ENCODE results near the gene TSC22D1. TPM values are rescaled to one million over a fixed set of nuclear protein-coding genes. Genes with fewer than 3 reads are reported as not detected.

The TSC22D1 gene
- polyA plus RNA-seq, 4 donors, result 51.6 to 179 (median 86.9) TPM

- Histone ChIP-seq H3K27me3 (ENCODE audit: control insufficient read depth in 3 of 3, insufficient read depth in 3 of 3, low read length in 3 of 3) (no peaks in the 10 kb centered on the region), H3K27ac (ENCODE audit: low read depth in 1 of 3, low read length in 2 of 3) (no peak overlapping the region), H3K4me3 (ENCODE audit: low read depth in 1 of 3, low read length in 3 of 3) (no peak overlapping the region), H3K9me3 (ENCODE audit: control insufficient read depth in 2 of 2, insufficient read depth in 1 of 2, low read depth in 1 of 2, low read length in 1 of 2) (no peaks in the 10 kb centered on the region), H3K4me1 (ENCODE audit: control insufficient read depth in 3 of 3, insufficient read depth in 2 of 3, low read depth in 1 of 3, low read length in 2 of 3) (no peaks in the 10 kb centered on the region), H3K36me3 (ENCODE audit: control insufficient read depth in 3 of 3, insufficient read depth in 2 of 3, low read depth in 1 of 3, low read length in 3 of 3) (no peaks in the 10 kb centered on the region)
- DNase-seq, result no peak
- 87 to 93% (median 89%) methylated on average over 15 of the region's 15 CpGs for WGBS, 3 donors
- no peak for FAIRE-seq
These were observed 160.3 kb downstream of the TSC22D1 start for GRCh38 chr13:44415815-44416214.

GRCh38 chr13:44414716-44415115 is 161.4 kb downstream of the TSC22D1 start:
- no peaks in the 10 kb centered on the region for H3K9me3 ChIP-seq (ENCODE audit: control insufficient read depth in 2 of 2, insufficient read depth in 1 of 2, low read depth in 1 of 2, low read length in 1 of 2)
- 96 to 97% (median 97%) methylated on average over 26 of the region's 26 CpGs for WGBS, 3 donors
- no peak for FAIRE-seq
- H3K27me3 ChIP-seq (ENCODE audit: control insufficient read depth in 3 of 3, insufficient read depth in 3 of 3, low read length in 3 of 3), result no peaks in the 10 kb centered on the region
- no peak for DNase-seq
- H3K36me3 ChIP-seq (ENCODE audit: control insufficient read depth in 3 of 3, insufficient read depth in 2 of 3, low read depth in 1 of 3, low read length in 3 of 3), result no peaks in the 10 kb centered on the region
- H3K4me1 ChIP-seq (ENCODE audit: control insufficient read depth in 3 of 3, insufficient read depth in 2 of 3, low read depth in 1 of 3, low read length in 2 of 3), result no peaks in the 10 kb centered on the region
- H3K27ac ChIP-seq (ENCODE audit: low read depth in 1 of 3, low read length in 2 of 3), result no peak overlapping the region
- H3K4me3 ChIP-seq (ENCODE audit: low read depth in 1 of 3, low read length in 3 of 3), result no peak overlapping the region

- no peaks in the 10 kb centered on the region for H3K36me3 ChIP-seq (ENCODE audit: control insufficient read depth in 3 of 3, insufficient read depth in 2 of 3, low read depth in 1 of 3, low read length in 3 of 3)
- no peak for FAIRE-seq
- no peaks in the 10 kb centered on the region for H3K9me3 ChIP-seq (ENCODE audit: control insufficient read depth in 2 of 2, insufficient read depth in 1 of 2, low read depth in 1 of 2, low read length in 1 of 2)
- H3K27me3 ChIP-seq (ENCODE audit: control insufficient read depth in 3 of 3, insufficient read depth in 3 of 3, low read length in 3 of 3), result no peaks in the 10 kb centered on the region
- H3K4me3 ChIP-seq (ENCODE audit: low read depth in 1 of 3, low read length in 3 of 3), result no peak overlapping the region
- WGBS, 3 donors, result 88 to 92% (median 91%) methylated on average over 12 to 13 of the region's 13 CpGs
- H3K4me1 ChIP-seq (ENCODE audit: control insufficient read depth in 3 of 3, insufficient read depth in 2 of 3, low read depth in 1 of 3, low read length in 2 of 3), result no peaks in the 10 kb centered on the region
- no peak for DNase-seq
- H3K27ac ChIP-seq (ENCODE audit: low read depth in 1 of 3, low read length in 2 of 3), result no peak overlapping the region
These were observed 163.0 kb downstream of the TSC22D1 start for GRCh38 chr13:44413095-44413494.

- no peak overlapping the region for H3K27ac ChIP-seq (ENCODE audit: low read depth in 1 of 3, low read length in 2 of 3)
- H3K4me1 ChIP-seq (ENCODE audit: control insufficient read depth in 3 of 3, insufficient read depth in 2 of 3, low read depth in 1 of 3, low read length in 2 of 3), result no peaks in the 10 kb centered on the region
- FAIRE-seq, result no peak
- H3K4me3 ChIP-seq (ENCODE audit: low read depth in 1 of 3, low read length in 3 of 3), result no peak overlapping the region
- no peak for DNase-seq
- WGBS, 3 donors, result 74 to 93% (median 91%) methylated on average over 16 of the region's 16 CpGs
- no peaks in the 10 kb centered on the region for H3K9me3 ChIP-seq (ENCODE audit: control insufficient read depth in 2 of 2, insufficient read depth in 1 of 2, low read depth in 1 of 2, low read length in 1 of 2)
- no peaks in the 10 kb centered on the region for H3K27me3 ChIP-seq (ENCODE audit: control insufficient read depth in 3 of 3, insufficient read depth in 3 of 3, low read length in 3 of 3)
- no peaks in the 10 kb centered on the region for H3K36me3 ChIP-seq (ENCODE audit: control insufficient read depth in 3 of 3, insufficient read depth in 2 of 3, low read depth in 1 of 3, low read length in 3 of 3)
These were observed 163.7 kb downstream of the TSC22D1 start for GRCh38 chr13:44412346-44412935.

- H3K9me3 ChIP-seq (ENCODE audit: control insufficient read depth in 2 of 2, insufficient read depth in 1 of 2, low read depth in 1 of 2, low read length in 1 of 2), result no peaks in the 10 kb centered on the region
- no peaks in the 10 kb centered on the region for H3K27me3 ChIP-seq (ENCODE audit: control insufficient read depth in 3 of 3, insufficient read depth in 3 of 3, low read length in 3 of 3)
- no peak overlapping the region for H3K27ac ChIP-seq (ENCODE audit: low read depth in 1 of 3, low read length in 2 of 3)
- WGBS, 3 donors, result 70 to 76% (median 74%) methylated on average over 2 of the region's 2 CpGs
- H3K36me3 ChIP-seq (ENCODE audit: control insufficient read depth in 3 of 3, insufficient read depth in 2 of 3, low read depth in 1 of 3, low read length in 3 of 3), result no peaks in the 10 kb centered on the region
- H3K4me1 ChIP-seq (ENCODE audit: control insufficient read depth in 3 of 3, insufficient read depth in 2 of 3, low read depth in 1 of 3, low read length in 2 of 3), result no peaks in the 10 kb centered on the region
- DNase-seq (no peak), FAIRE-seq (no peak)
- H3K4me3 ChIP-seq (ENCODE audit: low read depth in 1 of 3, low read length in 3 of 3), result no peak overlapping the region
These were observed 164.3 kb downstream of the TSC22D1 start for GRCh38 chr13:44411841-44412240.

GRCh38 chr13:44410328-44410859 is 165.7 kb downstream of the TSC22D1 start:
- Histone ChIP-seq H3K27me3 (ENCODE audit: control insufficient read depth in 3 of 3, insufficient read depth in 3 of 3, low read length in 3 of 3) (no peaks in the 10 kb centered on the region), H3K27ac (ENCODE audit: low read depth in 1 of 3, low read length in 2 of 3) (no peak overlapping the region), H3K36me3 (ENCODE audit: control insufficient read depth in 3 of 3, insufficient read depth in 2 of 3, low read depth in 1 of 3, low read length in 3 of 3) (no peaks in the 10 kb centered on the region), H3K4me3 (ENCODE audit: low read depth in 1 of 3, low read length in 3 of 3) (no peak overlapping the region), H3K9me3 (ENCODE audit: control insufficient read depth in 2 of 2, insufficient read depth in 1 of 2, low read depth in 1 of 2, low read length in 1 of 2) (no peaks in the 10 kb centered on the region), H3K4me1 (ENCODE audit: control insufficient read depth in 3 of 3, insufficient read depth in 2 of 3, low read depth in 1 of 3, low read length in 2 of 3) (peaks cover 0 to 7% (median 0%) of the 10 kb centered on the region in 3 donors)
- DNase-seq, result peak; percentile 30 to 56
- 54 to 73% (median 58%) methylated on average over 6 of the region's 6 CpGs for WGBS, 3 donors
- FAIRE-seq, result no peak

- no peak overlapping the region for H3K4me3 ChIP-seq (ENCODE audit: low read depth in 1 of 3, low read length in 3 of 3)
- no peak overlapping the region for H3K27ac ChIP-seq (ENCODE audit: low read depth in 1 of 3, low read length in 2 of 3)
- WGBS, 3 donors, result 80 to 95% (median 85%) methylated on average over 4 of the region's 4 CpGs
- DNase-seq (no peak), FAIRE-seq (no peak)
- H3K36me3 ChIP-seq (ENCODE audit: control insufficient read depth in 3 of 3, insufficient read depth in 2 of 3, low read depth in 1 of 3, low read length in 3 of 3), result no peaks in the 10 kb centered on the region
- H3K9me3 ChIP-seq (ENCODE audit: control insufficient read depth in 2 of 2, insufficient read depth in 1 of 2, low read depth in 1 of 2, low read length in 1 of 2), result no peaks in the 10 kb centered on the region
- H3K4me1 ChIP-seq (ENCODE audit: control insufficient read depth in 3 of 3, insufficient read depth in 2 of 3, low read depth in 1 of 3, low read length in 2 of 3), result peaks cover 0 to 9% (median 0%) of the 10 kb centered on the region in 3 donors
- no peaks in the 10 kb centered on the region for H3K27me3 ChIP-seq (ENCODE audit: control insufficient read depth in 3 of 3, insufficient read depth in 3 of 3, low read length in 3 of 3)
These were observed 166.5 kb downstream of the TSC22D1 start for GRCh38 chr13:44409595-44409994.

- DNase-seq, result no peak
- no peaks in the 10 kb centered on the region for H3K9me3 ChIP-seq (ENCODE audit: control insufficient read depth in 2 of 2, insufficient read depth in 1 of 2, low read depth in 1 of 2, low read length in 1 of 2)
- WGBS, 3 donors, result 96% methylated on average over 7 of the region's 7 CpGs
- no peaks in the 10 kb centered on the region for H3K27me3 ChIP-seq (ENCODE audit: control insufficient read depth in 3 of 3, insufficient read depth in 3 of 3, low read length in 3 of 3)
- no peaks in the 10 kb centered on the region for H3K36me3 ChIP-seq (ENCODE audit: control insufficient read depth in 3 of 3, insufficient read depth in 2 of 3, low read depth in 1 of 3, low read length in 3 of 3)
- peaks cover 0 to 23% (median 0%) of the 10 kb centered on the region in 3 donors for H3K4me1 ChIP-seq (ENCODE audit: control insufficient read depth in 3 of 3, insufficient read depth in 2 of 3, low read depth in 1 of 3, low read length in 2 of 3)
- H3K27ac ChIP-seq (ENCODE audit: low read depth in 1 of 3, low read length in 2 of 3), result no peak overlapping the region
- no peak for FAIRE-seq
- no peak overlapping the region for H3K4me3 ChIP-seq (ENCODE audit: low read depth in 1 of 3, low read length in 3 of 3)
These were observed 168.2 kb downstream of the TSC22D1 start for GRCh38 chr13:44407891-44408290.

- no peaks in the 10 kb centered on the region for H3K27me3 ChIP-seq (ENCODE audit: control insufficient read depth in 3 of 3, insufficient read depth in 3 of 3, low read length in 3 of 3)
- WGBS, 3 donors, result 75 to 96% (median 93%) methylated on average over 3 of the region's 3 CpGs
- H3K4me3 ChIP-seq (ENCODE audit: low read depth in 1 of 3, low read length in 3 of 3), result no peak overlapping the region
- H3K27ac ChIP-seq (ENCODE audit: low read depth in 1 of 3, low read length in 2 of 3), result no peak overlapping the region
- FAIRE-seq (no peak), DNase-seq (no peak)
- peaks cover 0 to 23% (median 0%) of the 10 kb centered on the region in 3 donors for H3K4me1 ChIP-seq (ENCODE audit: control insufficient read depth in 3 of 3, insufficient read depth in 2 of 3, low read depth in 1 of 3, low read length in 2 of 3)
- H3K9me3 ChIP-seq (ENCODE audit: control insufficient read depth in 2 of 2, insufficient read depth in 1 of 2, low read depth in 1 of 2, low read length in 1 of 2), result no peaks in the 10 kb centered on the region
- H3K36me3 ChIP-seq (ENCODE audit: control insufficient read depth in 3 of 3, insufficient read depth in 2 of 3, low read depth in 1 of 3, low read length in 3 of 3), result no peaks in the 10 kb centered on the region
These were observed 168.8 kb downstream of the TSC22D1 start for GRCh38 chr13:44407379-44407778.

Measured in small intestine (tissue), 7 donors.